GM12891 (cell line): ENCODE measurements around the gene CYP1A1.
"Not testable (repeated sequence)": the region's sequence is repeated elsewhere in the genome, so short reads cannot be mapped to it uniquely, and the experiment has no call there.

Experiments
- PAX5 ChIP-seq: IDR thresholded peaks from 2 replicates; pipeline ENCODE4 v1.6.1; 2011; ENCODE audit warnings: low read length, moderate library complexity, mild to moderate bottlenecking; ENCODE audit not compliant: insufficient read depth, severe bottlenecking
- POLR2A ChIP-seq: IDR thresholded peaks from 2 replicates; pipeline ENCODE4 v1.6.1; 2011; ENCODE audit warnings: low read depth, low read length, control low read depth
- POLR2AphosphoS5 ChIP-seq: IDR thresholded peaks from 2 replicates; pipeline ENCODE4 v1.6.1; 2011; ENCODE audit warnings: low read depth, low read length, control low read depth
- TAF1 ChIP-seq: IDR thresholded peaks from 2 replicates; pipeline ENCODE4 v1.6.1; 2011; ENCODE audit warnings: low read depth, low read length, control low read depth

DNA sequence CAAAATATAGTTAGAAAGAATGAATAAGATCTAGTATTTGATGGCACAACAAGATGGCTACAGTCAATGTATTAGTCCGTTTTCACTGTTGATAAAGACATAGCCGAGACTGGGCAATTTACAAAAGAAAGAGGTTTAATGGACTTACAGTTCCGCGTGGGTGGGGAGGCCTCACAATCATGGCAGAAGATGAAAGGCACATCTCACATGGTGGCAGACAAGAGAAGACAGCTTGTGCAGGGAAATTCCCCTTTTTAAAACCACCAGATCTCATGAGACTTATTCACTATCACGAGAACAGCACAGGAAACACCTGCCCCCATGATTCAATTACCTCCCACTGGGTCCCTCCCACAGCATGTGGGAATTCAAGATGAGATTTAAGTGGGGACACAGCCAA lies 12.9 kb upstream of the CYP1A1 start:
- not testable (repeated sequence) for TF ChIP-seq POLR2A, TAF1, POLR2AphosphoS5, PAX5
